ENCODE measurements around the gene CYB561D1. TPM values are rescaled to one million over a fixed set of nuclear protein-coding genes. Genes with fewer than 3 reads are reported as not detected.
A peak's percentile ranks its signal among the peaks of the same experiment; 100 is the strongest.

Gene CYB561D1
- total and polyA plus RNA-seq, 2 of the 13 experiments (the other 11 are each of a cell fraction or from before 2014, with no cell fraction given) = 3.9 to 4.1 TPM

GRCh38 chr1:109483672-109484518 is 10.0 kb upstream of the CYB561D1 start, which contains the start of gene ATXN7L2 (continued):
- TF ChIP-seq, protein P1, sequence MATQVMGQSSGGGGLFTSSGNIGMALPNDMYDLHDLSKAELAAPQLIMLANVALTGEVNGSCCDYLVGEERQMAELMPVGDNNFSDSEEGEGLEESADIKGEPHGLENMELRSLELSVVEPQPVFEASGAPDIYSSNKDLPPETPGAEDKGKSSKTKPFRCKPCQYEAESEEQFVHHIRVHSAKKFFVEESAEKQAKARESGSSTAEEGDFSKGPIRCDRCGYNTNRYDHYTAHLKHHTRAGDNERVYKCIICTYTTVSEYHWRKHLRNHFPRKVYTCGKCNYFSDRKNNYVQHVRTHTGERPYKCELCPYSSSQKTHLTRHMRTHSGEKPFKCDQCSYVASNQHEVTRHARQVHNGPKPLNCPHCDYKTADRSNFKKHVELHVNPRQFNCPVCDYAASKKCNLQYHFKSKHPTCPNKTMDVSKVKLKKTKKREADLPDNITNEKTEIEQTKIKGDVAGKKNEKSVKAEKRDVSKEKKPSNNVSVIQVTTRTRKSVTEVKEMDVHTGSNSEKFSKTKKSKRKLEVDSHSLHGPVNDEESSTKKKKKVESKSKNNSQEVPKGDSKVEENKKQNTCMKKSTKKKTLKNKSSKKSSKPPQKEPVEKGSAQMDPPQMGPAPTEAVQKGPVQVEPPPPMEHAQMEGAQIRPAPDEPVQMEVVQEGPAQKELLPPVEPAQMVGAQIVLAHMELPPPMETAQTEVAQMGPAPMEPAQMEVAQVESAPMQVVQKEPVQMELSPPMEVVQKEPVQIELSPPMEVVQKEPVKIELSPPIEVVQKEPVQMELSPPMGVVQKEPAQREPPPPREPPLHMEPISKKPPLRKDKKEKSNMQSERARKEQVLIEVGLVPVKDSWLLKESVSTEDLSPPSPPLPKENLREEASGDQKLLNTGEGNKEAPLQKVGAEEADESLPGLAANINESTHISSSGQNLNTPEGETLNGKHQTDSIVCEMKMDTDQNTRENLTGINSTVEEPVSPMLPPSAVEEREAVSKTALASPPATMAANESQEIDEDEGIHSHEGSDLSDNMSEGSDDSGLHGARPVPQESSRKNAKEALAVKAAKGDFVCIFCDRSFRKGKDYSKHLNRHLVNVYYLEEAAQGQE (IDR thresholded peaks at IDR 0.05; ENCODE audit: borderline replicate concordance in 1 of 2, low read depth in 1 of 2, low read length in 2 of 2) = peak in 1 of 2 experiments; percentile 65; a peak in 2 of 4 replicates
- TF ChIP-seq ZBTB25 (CRISPR knock-in tag; IDR thresholded peaks at IDR 0.05) = 0 out of 2 replicates have a peak, but pooled peaks have one; percentile 17
- TF ChIP-seq ZMAT3 (CRISPR knock-in tag; conservative IDR thresholded peaks at IDR 0.05) = peak; percentile 88
- no peak for TF ChIP-seq ZBTB4 (CRISPR knock-in tag; IDR thresholded peaks at IDR 0.05; ENCODE audit: borderline replicate concordance)
- TF ChIP-seq ZNF142 (CRISPR knock-in tag; IDR thresholded peaks at IDR 0.05) = 0 out of 2 replicates have a peak, but pooled peaks have one; percentile 24
- no peak for TF ChIP-seq TBP (CRISPR knock-in tag; IDR thresholded peaks at IDR 0.05)
